Measurements from ENCODE around the gene CYP1A1. TPM values are rescaled to one million over a fixed set of nuclear protein-coding genes. Genes with fewer than 3 reads are reported as not detected.
"Not testable (repeated sequence)": the region's sequence is repeated elsewhere in the genome, so short reads cannot be mapped to it uniquely, and the experiment has no call there.

CYP1A1 gene
- total RNA-seq (2014; rRNA removed; shearing (Covaris generic)): 0.10 and 2.0 TPM in 2 replicates

- peak; percentile 50 for DNase-seq (ENCODE audit: low spot score)
Measured at GRCh38 chr15:74725225-74725774, at the start of gene CYP1A1. CYP1A1 (minus strand) TSS chr15:74725528; CDS start chr15:74723097, 2,431 bp downstream.

GRCh38 chr15:74773731-74774252, 48.5 kb upstream of the CYP1A1 start:
- DNase-seq (ENCODE audit: low spot score): no peak

GRCh38 chr15:74773329-74773728, 48.0 kb upstream of the CYP1A1 start:
- DNase-seq (ENCODE audit: low spot score): no peak

DNA sequence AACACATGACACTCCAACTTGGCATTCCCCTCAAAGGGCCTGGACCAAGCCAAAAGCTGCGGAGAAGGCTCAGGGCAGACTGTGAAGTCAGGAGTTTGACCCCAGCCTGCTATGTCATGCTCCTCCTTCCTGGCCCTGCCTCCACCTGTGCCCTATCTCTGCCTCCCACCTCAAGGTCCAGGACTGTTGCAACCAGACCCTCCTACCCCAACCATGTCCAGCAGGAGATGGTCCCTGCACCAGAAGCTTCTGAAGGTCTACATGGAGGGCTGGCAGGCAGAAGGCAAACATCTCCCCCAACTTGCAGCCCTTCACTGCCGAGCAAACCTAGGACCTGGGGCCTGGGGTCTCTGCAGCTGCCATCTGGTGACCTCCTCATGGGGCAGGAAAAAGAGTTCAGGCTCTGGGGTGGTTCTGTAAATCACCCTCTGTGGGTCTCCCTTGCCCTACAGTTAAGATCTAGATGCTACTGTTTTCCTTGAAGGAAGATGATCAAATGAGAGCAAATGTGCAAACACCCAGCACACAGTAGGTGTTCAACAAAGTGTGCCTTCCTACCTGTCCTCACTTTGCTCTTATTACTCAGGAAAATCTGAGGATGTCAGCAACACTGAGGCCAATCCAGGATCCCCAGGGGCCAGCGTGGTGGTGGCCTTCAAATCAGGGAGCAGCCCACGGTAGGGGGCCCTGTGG, 45.0 kb upstream of the CYP1A1 start:
- DNase-seq (ENCODE audit: low spot score): no peak

- DNase-seq (ENCODE audit: low spot score): no peak
Measured at GRCh38 chr15:74769463-74770025, 44.2 kb upstream of the CYP1A1 start.

- DNase-seq (ENCODE audit: low spot score): peak; percentile 75
Measured at GRCh38 chr15:74768771-74769342, 43.5 kb upstream of the CYP1A1 start.

- DNase-seq (ENCODE audit: low spot score): no peak
Measured at GRCh38 chr15:74768099-74768770, 42.9 kb upstream of the CYP1A1 start.

GRCh38 chr15:74767167-74768098, 42.1 kb upstream of the CYP1A1 start:
- no peak for DNase-seq (ENCODE audit: low spot score)

- DNase-seq (ENCODE audit: low spot score): no peak
Measured at GRCh38 chr15:74763416-74763815, 38.1 kb upstream of the CYP1A1 start.

GRCh38 chr15:74762791-74763150, 37.4 kb upstream of the CYP1A1 start:
- no peak for DNase-seq (ENCODE audit: low spot score)

GRCh38 chr15:74758736-74759135, 33.4 kb upstream of the CYP1A1 start:
- DNase-seq (ENCODE audit: low spot score): no peak

- DNase-seq (ENCODE audit: low spot score): no peak
Measured at GRCh38 chr15:74754593-74755215, 29.4 kb upstream of the CYP1A1 start.

DNA sequence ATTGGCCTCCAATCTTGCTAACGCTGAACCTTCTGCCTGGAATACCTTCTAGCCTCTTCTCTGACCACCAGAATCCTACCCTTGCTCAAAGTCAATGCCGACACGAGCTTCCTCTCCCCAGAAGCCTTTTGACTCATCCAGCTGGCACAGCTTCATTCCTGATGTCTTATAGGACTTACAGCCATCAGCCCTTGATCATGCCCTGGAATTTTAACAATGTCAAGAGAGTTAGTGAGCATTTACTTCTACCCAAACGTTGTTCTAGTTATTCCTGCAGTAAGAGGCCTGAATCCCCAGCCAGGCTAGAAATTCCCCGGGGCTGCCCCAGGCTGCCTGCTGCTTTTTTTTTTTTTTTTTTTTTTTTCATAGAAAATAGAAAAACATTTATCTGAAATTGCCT, 27.2 kb upstream of the CYP1A1 start:
- no peak for DNase-seq (ENCODE audit: low spot score)

GRCh38 chr15:74752011-74752410, 26.7 kb upstream of the CYP1A1 start:
- DNase-seq (ENCODE audit: low spot score): no peak

- DNase-seq (ENCODE audit: low spot score): no peak
Measured at GRCh38 chr15:74750751-74751150, 25.4 kb upstream of the CYP1A1 start.

- DNase-seq (ENCODE audit: low spot score): no peak
Measured at GRCh38 chr15:74749832-74750231, 24.5 kb upstream of the CYP1A1 start.

- no peak for DNase-seq (ENCODE audit: low spot score)
Measured at GRCh38 chr15:74748322-74748946, 23.1 kb upstream of the CYP1A1 start, which contains the start of gene CYP1A2. CYP1A2 (plus strand) TSS chr15:74748845; CDS start chr15:74749739, 894 bp downstream.

GRCh38 chr15:74746389-74746788, 21.1 kb upstream of the CYP1A1 start:
- no peak for DNase-seq (ENCODE audit: low spot score)

GRCh38 chr15:74742422-74742821, 17.1 kb upstream of the CYP1A1 start:
- no peak for DNase-seq (ENCODE audit: low spot score)

- not testable (repeated sequence) for DNase-seq (ENCODE audit: low spot score)
Measured at GRCh38 chr15:74738239-74738638, 12.9 kb upstream of the CYP1A1 start.
